Amniotic epithelial cell (primary cell): ENCODE data around the gene SHANK2.

Experiments used
- DNase-seq: peaks from one replicate; pipeline ENCODE4 v3.0.0-alpha.2; 2010; ENCODE audit warnings: low read depth

Gene SHANK2

GRCh38 chr11:71252269-71252769 is at the start of gene SHANK2:
Gene SHANK2, minus strand, starts transcription at chr11:71252577. Its CDS starts 105,251 bp downstream, at chr11:71147326.
- no peak for DNase-seq

- no peak for DNase-seq
Observed at GRCh38 chr11:71301858-71302533, 49.6 kb upstream of the SHANK2 start.

- no peak for DNase-seq
Observed at GRCh38 chr11:71301046-71301857, 48.9 kb upstream of the SHANK2 start.

GRCh38 chr11:71300187-71300586 is 47.8 kb upstream of the SHANK2 start:
- DNase-seq, result no peak

GRCh38 chr11:71298761-71299181 is 46.4 kb upstream of the SHANK2 start:
- DNase-seq, result no peak

- DNase-seq, result no peak
Observed at GRCh38 chr11:71298016-71298550, 45.7 kb upstream of the SHANK2 start.

- no peak for DNase-seq
Observed at GRCh38 chr11:71294846-71295600, 42.6 kb upstream of the SHANK2 start.

GRCh38 chr11:71293961-71294782 is 41.8 kb upstream of the SHANK2 start:
- no peak for DNase-seq

GRCh38 chr11:71286701-71287643 is 34.6 kb upstream of the SHANK2 start:
- DNase-seq, result peak; percentile 67

- no peak for DNase-seq
Observed at GRCh38 chr11:71285111-71285510, 32.7 kb upstream of the SHANK2 start.

GRCh38 chr11:71284525-71285092 is 32.2 kb upstream of the SHANK2 start:
- no peak for DNase-seq

GRCh38 chr11:71283971-71284441 is 31.6 kb upstream of the SHANK2 start:
- DNase-seq, result no peak

GRCh38 chr11:71282581-71283351 is 30.4 kb upstream of the SHANK2 start:
- DNase-seq, result no peak

GRCh38 chr11:71281831-71282230 is 29.5 kb upstream of the SHANK2 start:
- no peak for DNase-seq

- DNase-seq, result no peak
Observed at GRCh38 chr11:71281204-71281603, 28.8 kb upstream of the SHANK2 start.

GRCh38 chr11:71279916-71280645 is 27.7 kb upstream of the SHANK2 start:
- no peak for DNase-seq

- no peak for DNase-seq
Observed at GRCh38 chr11:71272161-71272560, 19.8 kb upstream of the SHANK2 start.
